K562 (cell line): Measurements from ENCODE around the gene MMP1.

Experiments
- CHD2 ChIP-seq: IDR thresholded peaks from 2 replicates; pipeline ENCODE4 v1.6.1; 2011; ENCODE audit warnings: low read depth, low read length
- CTCF ChIP-seq, 3 experiments: IDR thresholded peaks in 2 of 3; conservative IDR thresholded peaks in 1 of 3; 2 replicates each; pipeline ENCODE4 v1.5.1; 2011 to 2012; ENCODE audit warnings: low read length in 3 of 3, mild to moderate bottlenecking in 3 of 3, control low read depth in 2 of 3, improper control_type of control experiment in 1 of 3, inconsistent platforms in 1 of 3, low read depth in 1 of 3, mixed read lengths in 1 of 3, moderate library complexity in 1 of 3; ENCODE audit not compliant: insufficient read depth in 2 of 3
- E2F6 ChIP-seq, 2 experiments: IDR thresholded peaks; 2 replicates each; pipeline ENCODE4 v1.6.1; 2011; ENCODE audit warnings: borderline replicate concordance in 1 of 2, control low read depth in 1 of 2, low read depth in 1 of 2, low read length in 1 of 2, mild to moderate bottlenecking in 1 of 2, mixed read lengths in 1 of 2, moderate library complexity in 1 of 2; ENCODE audit not compliant: insufficient read depth in 1 of 2, insufficient read length in 1 of 2, poor library complexity in 1 of 2, severe bottlenecking in 1 of 2; ENCODE audit errors: extremely low read depth in 1 of 2
- ELF1 ChIP-seq: fragments of 200-800 bp; sonication (Bioruptor generic); IDR thresholded peaks from 2 replicates; pipeline ENCODE4 v1.6.1; 2016; ENCODE audit warnings: missing genetic modification characterization, missing compliant biosample characterization
- FOSL1 ChIP-seq: fragments of 200-800 bp; sonication (Bioruptor generic); conservative IDR thresholded peaks from 2 replicates; pipeline ENCODE4 v1.6.1; 2016; ENCODE audit warnings: missing genetic modification characterization, missing compliant biosample characterization
- JUND ChIP-seq, 2 experiments: IDR thresholded peaks; 2 replicates in 1 of 2; 3 replicates in 1 of 2; pipeline ENCODE4 v1.6.1; 2011; ENCODE audit warnings: borderline replicate concordance in 2 of 2, low read depth in 2 of 2, low read length in 2 of 2, improper control_type of control experiment in 1 of 2, missing biosample characterization in 1 of 2, missing genetic modification characterization in 1 of 2, missing genetic modification reagents in 1 of 2
- L3MBTL2 ChIP-seq: fragments of 450-650 bp; IDR thresholded peaks from 2 replicates; pipeline ENCODE4 v1.6.1; 2016; ENCODE audit warnings: mild to moderate bottlenecking, moderate library complexity
- MNT ChIP-seq, 2 experiments: fragments of 450-650 bp; conservative IDR thresholded peaks; 2 replicates each; pipeline ENCODE4 v1.6.1; 2017; ENCODE audit warnings: mild to moderate bottlenecking in 2 of 2, moderate library complexity in 2 of 2
- NR3C1 ChIP-seq: sonication (generic); formaldehyde crosslinking; IDR thresholded peaks from 2 replicates; pipeline ENCODE4 v1.8.1; 2022; ENCODE audit warnings: missing genetic modification reagents
- PCBP1 ChIP-seq: fragments of 200-400 bp; formaldehyde crosslinking; IDR thresholded peaks from 2 replicates; pipeline ENCODE4 v1.6.1; 2018; ENCODE audit warnings: mild to moderate bottlenecking, low read depth, low read length; ENCODE audit not compliant: poor library complexity, severe bottlenecking
- POLR2AphosphoS2 ChIP-seq: IDR thresholded peaks from 2 replicates; pipeline ENCODE4 v1.6.1; 2012; ENCODE audit warnings: low read length, improper control_type of control experiment
- REST ChIP-seq, 2 experiments: fragments of 450-650 bp; formaldehyde crosslinking in 1 of 2; IDR thresholded peaks; 2 replicates each; pipeline versions ENCODE4 v1.4.0 to v1.6.1; 2014 to 2020; ENCODE audit warnings: mild to moderate bottlenecking in 2 of 2, borderline replicate concordance in 1 of 2, low read depth in 1 of 2
- SNRNP70 ChIP-seq: fragments of 200-400 bp; formaldehyde crosslinking; optimal IDR thresholded peaks from 2 replicates; pipeline ENCODE3; 2017; ENCODE audit warnings: low read depth, low read length
- WHSC1 ChIP-seq: IDR thresholded peaks from one replicate; pipeline ENCODE4 v1.6.1; 2012; ENCODE audit warnings: low read length, control low read depth, inconsistent platforms

- no peak for TF ChIP-seq MNT (conservative IDR thresholded peaks at IDR 0.05)
- TF ChIP-seq L3MBTL2 = no peak
- TF ChIP-seq SNRNP70 = no peak
- TF ChIP-seq POLR2AphosphoS2 = no peak
- TF ChIP-seq CHD2 = no peak
- TF ChIP-seq REST (IDR thresholded peaks at IDR 0.05; ENCODE audit: borderline replicate concordance) = no peak
- no peak for TF ChIP-seq REST (CRISPR knock-in tag; IDR thresholded peaks at IDR 0.05; ENCODE audit: low read depth)
- no peak for TF ChIP-seq JUND (IDR thresholded peaks at IDR 0.05; ENCODE audit: borderline replicate concordance, low read depth, low read length)
- no peak for TF ChIP-seq JUND (tag; IDR thresholded peaks at IDR 0.05; ENCODE audit: borderline replicate concordance, low read depth, low read length)
- TF ChIP-seq PCBP1 = no peak
- no peak for TF ChIP-seq FOSL1 (tag)
- TF ChIP-seq NR3C1 = no peak
- TF ChIP-seq CTCF (IDR thresholded peaks at IDR 0.05 in 2 of 3, conservative IDR thresholded peaks at IDR 0.05 in 1 of 3; ENCODE audit: insufficient read depth in 2 of 3, low read depth in 1 of 3, low read length in 3 of 3) = no peak
- TF ChIP-seq ELF1 (tag) = no peak
- no peak for TF ChIP-seq WHSC1
- TF ChIP-seq E2F6 (IDR thresholded peaks at IDR 0.05; ENCODE audit: borderline replicate concordance in 1 of 2, extremely low read depth in 1 of 2, insufficient read depth in 1 of 2, insufficient read length in 1 of 2, low read depth in 1 of 2, low read length in 1 of 2, poor library complexity in 1 of 2, severe bottlenecking in 1 of 2) = no peak
These were observed 30.2 kb downstream of the MMP1 start for GRCh38 chr11:102767800-102768199.
